ENCODE measurements around the gene GRN. TPM values are rescaled to one million over a fixed set of nuclear protein-coding genes. Genes with fewer than 3 reads are reported as not detected.

GRN gene
- total and polyA plus RNA-seq, 9 of the 15 experiments (the other 6 are each of a cell fraction or from before 2014, with no cell fraction given), result 5.4 to 75.3 (median 20.7) TPM

DNA sequence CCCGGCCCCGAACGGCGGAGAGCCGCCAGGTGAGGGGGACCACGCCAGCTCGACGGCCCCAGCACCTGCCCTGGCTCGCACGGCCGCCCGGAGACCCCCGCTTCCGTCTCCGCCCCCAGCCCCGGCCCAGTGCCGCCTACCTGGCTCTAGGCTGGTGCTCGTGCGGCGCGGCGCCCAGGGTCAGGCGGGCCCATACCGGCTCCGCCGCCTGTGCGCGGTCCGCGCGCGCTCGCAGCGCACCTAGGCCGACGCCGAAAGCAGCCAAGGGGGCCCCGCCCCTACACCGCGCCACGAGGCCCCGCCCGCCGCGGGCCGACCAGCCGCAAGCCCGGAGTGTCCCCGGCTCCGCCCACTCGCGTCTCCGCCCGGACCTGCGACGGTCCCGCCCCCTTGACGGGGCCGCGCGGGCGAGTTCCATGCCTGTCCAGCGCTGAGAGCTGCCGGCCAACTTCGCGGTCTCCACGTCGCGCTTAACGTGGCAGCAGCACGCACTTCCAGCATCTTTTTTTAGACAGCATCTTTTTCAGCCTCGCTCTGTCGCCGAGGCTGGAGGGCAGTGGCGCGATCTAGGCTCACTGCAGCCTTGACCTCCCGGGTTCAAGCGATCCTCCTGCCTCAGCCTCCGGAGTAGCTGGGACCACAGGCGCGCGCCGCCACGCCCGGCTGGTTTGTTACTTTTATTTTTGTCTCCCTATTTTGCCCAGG, 20.4 kb upstream of the GRN start, which contains the start of gene SLC25A39:
Gene SLC25A39, minus strand, starts transcription at position 253 of the 705 bp plus-strand sequence. CDS start 1,261 bp downstream, outside the sequence.
- H3K4me3 ChIP-seq, result peak within 1 kb of the TSS; percentile 85
- H3K9ac ChIP-seq (ENCODE audit: insufficient read depth in 1 of 2, low read depth in 2 of 2, low read length in 2 of 2), result peak within 1 kb of the TSS; percentile 85 to 100
- 1% methylated on average over 61 of the region's 85 CpGs for WGBS (ENCODE audit: insufficient coverage, low coverage, missing lambda C conversion rate)
- H3K4me1 ChIP-seq (replicated peaks in 1 of 2; ENCODE audit: control insufficient read depth in 2 of 2, insufficient read depth in 2 of 2, low read length in 2 of 2), result peaks cover 9 to 72% of the 10 kb centered on the region in 2 experiments; a peak in 4 of 5 replicates
- DNase-seq (ENCODE audit: extremely low read depth in 1 of 4, low spot score in 3 of 4), result peak; percentile 93 to 97 (median 94)
- peak within 1 kb of the TSS; percentile 92 for H3K4me2 ChIP-seq (ENCODE audit: insufficient read depth, low read length)
- H3K79me2 ChIP-seq (ENCODE audit: control insufficient read depth, insufficient read depth, low read length), result peaks cover 30% of the 10 kb centered on the region
- no peaks in the 10 kb centered on the region for H3K9me1 ChIP-seq (ENCODE audit: control insufficient read depth, insufficient read depth, low read length)
- no TSS peak for BruUV-seq (replicated peaks)
- in situ Hi-C loops (cut with MboI), result loop anchor here (5.0 to 25.0 kb wide), 2 partner anchors 112 to 387 kb away; partner anchors contain the start of gene PPY
- H4K20me1 ChIP-seq (replicated peaks; ENCODE audit: control insufficient read depth, insufficient read depth, low read length), result no peaks in the 10 kb centered on the region; the same call in 1 of the 2 replicates
- peak within 1 kb of the TSS; percentile 87 for H2AFZ ChIP-seq (ENCODE audit: low read depth, low read length)
- H3K36me3 ChIP-seq (ENCODE audit: control insufficient read depth, insufficient read depth, low read length), result peaks cover 35% of the 10 kb centered on the region; the same call in 2 of the 3 replicates
- peak; percentile 87 for FAIRE-seq
- H3K9me3 ChIP-seq (replicated peaks; ENCODE audit: control insufficient read depth, insufficient read depth, low read depth, low read length), result no peaks in the 10 kb centered on the region
- no peaks in the 10 kb centered on the region for H3K27me3 ChIP-seq (ENCODE audit: control insufficient read depth in 2 of 2, insufficient read depth in 2 of 2, low read length in 2 of 2)
- ChIA-PET POLR2A (interaction anchor here (0.8 to 2.1 kb wide), 8 partner anchors 8 to 574 kb away, joined by 3 to 9 read pairs (median 4); partner anchors contain the start of genes FAM171A2 and UBTF), CTCF (ENCODE audit: low intra/inter-chr PET ratio) (no interaction called here)
- intact Hi-C loops (cut with micrococcal nuclease), result loop anchor here (1.0 to 2.0 kb wide), 2 partner anchors 36 to 58 kb away; no protein-coding TSS in a partner anchor
- peak; percentile 85 for ATAC-seq
- peak within 1 kb of the TSS; percentile 83 for H3K27ac ChIP-seq (ENCODE audit: extremely low read depth, low read depth, low read length)
- TF ChIP-seq ZFP91 (CRISPR knock-in tag; IDR thresholded peaks at IDR 0.05), result peak; percentile 47; the same call in 1 of the 2 replicates
- TF ChIP-seq UBTF (IDR thresholded peaks at IDR 0.05; ENCODE audit: borderline replicate concordance in 1 of 2, low read depth in 2 of 2, low read length in 2 of 2), result 0 out of 4 replicates have a peak, but pooled peaks of 1 of the 2 experiments have one; percentile 13
- TF ChIP-seq AFF4 (CRISPR knock-in tag; IDR thresholded peaks at IDR 0.05), result no peak
- peak; percentile 64 for TF ChIP-seq NEUROD1 (IDR thresholded peaks at IDR 0.05; ENCODE audit: borderline replicate concordance, low read depth, low read length, partially characterized antibody)
- peak; percentile 3 for TF ChIP-seq CHD1 (IDR thresholded peaks at IDR 0.05; ENCODE audit: low read length)
- TF ChIP-seq ETV5 (CRISPR knock-in tag; IDR thresholded peaks at IDR 0.05; ENCODE audit: low read depth), result no peak

Measured in K562 (cell line).